Stomach (tissue), 4 donors: ENCODE data around the gene GTF3C2.

Source experiments
- CTCF ChIP-seq, 7 experiments: fragments of 450-650 bp in 4 of 7; fragments of 200-600 bp in 3 of 7; sonication (generic) in 3 of 7; IDR thresholded peaks; one replicate each; pipeline ENCODE4 v1.5.1; 2016 to 2019; ENCODE audit warnings: antibody characterized with exemption in 7 of 7, control low read depth in 2 of 7, mild to moderate bottlenecking in 1 of 7
- EP300 ChIP-seq: sonication (generic); formaldehyde crosslinking; IDR thresholded peaks from one replicate; pipeline ENCODE4 v1.6.1; 2017; ENCODE audit warnings: antibody characterized with exemption
- POLR2A ChIP-seq, 4 donors: fragments of 450-650 bp; IDR thresholded peaks; one replicate each; pipeline ENCODE4 v1.6.1; 2016; ENCODE audit warnings: antibody characterized with exemption in 4 of 4, control low read depth in 2 of 4, mild to moderate bottlenecking in 1 of 4, moderate library complexity in 1 of 4
- POLR2AphosphoS5 ChIP-seq, 3 donors: sonication (generic); formaldehyde crosslinking; IDR thresholded peaks; one replicate each; pipeline ENCODE4 v1.6.1; 2016; ENCODE audit warnings: antibody characterized with exemption in 3 of 3

GRCh38 chr2:27320958-27321543 lies 35.5 kb downstream of the GTF3C2 start:
- TF ChIP-seq EP300 (no peak), CTCF (IDR thresholded peaks at IDR 0.05) (no peak), POLR2A (IDR thresholded peaks at IDR 0.05) (no peak), POLR2AphosphoS5 (IDR thresholded peaks at IDR 0.05) (peak in 1 of 3 donors; percentile 55)
